ENCODE data around the gene GPRC5C.

Gene GPRC5C

GRCh38 chr17:74432766-74433391 lies 991 bp downstream of the GPRC5C start (continued):
- no peak for TF ChIP-seq RARB (CRISPR knock-in tag; IDR thresholded peaks at IDR 0.05)

GRCh38 chr17:74433421-74434121 lies 1.7 kb downstream of the GPRC5C start:
- TF ChIP-seq PPARA (CRISPR knock-in tag; IDR thresholded peaks at IDR 0.05; ENCODE audit: borderline replicate concordance): no peak
- ATAC-seq: no peak

GRCh38 chr17:74435775-74436359 lies 4.0 kb downstream of the GPRC5C start:
- no peak for ATAC-seq
- no peak for TF ChIP-seq ZC3H10 (CRISPR knock-in tag; IDR thresholded peaks at IDR 0.05)
- TF ChIP-seq POU6F1 (CRISPR knock-in tag; IDR thresholded peaks at IDR 0.05; ENCODE audit: borderline replicate concordance, low read depth): no peak
- TF ChIP-seq ARNTL (CRISPR knock-in tag; IDR thresholded peaks at IDR 0.05; ENCODE audit: borderline replicate concordance, low read depth): no peak
- TF ChIP-seq OSR1 (CRISPR knock-in tag; IDR thresholded peaks at IDR 0.05): no peak
- no peak for TF ChIP-seq GLIS3 (CRISPR knock-in tag; IDR thresholded peaks at IDR 0.05)
- no peak for TF ChIP-seq ZNF8 (CRISPR knock-in tag; IDR thresholded peaks at IDR 0.05)
- TF ChIP-seq TOX (CRISPR knock-in tag; IDR thresholded peaks at IDR 0.05; ENCODE audit: borderline replicate concordance): no peak
- TF ChIP-seq TSHZ2 (CRISPR knock-in tag; IDR thresholded peaks at IDR 0.05): no peak
- no peak for TF ChIP-seq ZNF565 (CRISPR knock-in tag; conservative IDR thresholded peaks at IDR 0.05; ENCODE audit: low read depth)
- no peak for TF ChIP-seq BACH2 (CRISPR knock-in tag; IDR thresholded peaks at IDR 0.05; ENCODE audit: borderline replicate concordance)
- TF ChIP-seq ZNF70 (CRISPR knock-in tag; IDR thresholded peaks at IDR 0.05): no peak
- TF ChIP-seq RARB (CRISPR knock-in tag; IDR thresholded peaks at IDR 0.05): no peak
- TF ChIP-seq ESRRG (CRISPR knock-in tag; IDR thresholded peaks at IDR 0.05): no peak
- TF ChIP-seq ZFP3 (CRISPR knock-in tag; IDR thresholded peaks at IDR 0.05): no peak
- no peak for TF ChIP-seq ZFP30 (CRISPR knock-in tag; IDR thresholded peaks at IDR 0.05)
- no peak for TF ChIP-seq TCF4 (CRISPR knock-in tag; IDR thresholded peaks at IDR 0.05; ENCODE audit: borderline replicate concordance)
- no peak for TF ChIP-seq PATZ1 (CRISPR knock-in tag; IDR thresholded peaks at IDR 0.05; ENCODE audit: borderline replicate concordance)
- no peak for TF ChIP-seq ISL1 (CRISPR knock-in tag; IDR thresholded peaks at IDR 0.05)

- no peak for ATAC-seq
- TF ChIP-seq CREB5 (CRISPR knock-in tag; IDR thresholded peaks at IDR 0.05; ENCODE audit: low read depth) (no peak), GLIS3 (CRISPR knock-in tag; IDR thresholded peaks at IDR 0.05) (no peak), CSRNP3 (CRISPR knock-in tag; IDR thresholded peaks at IDR 0.05) (no peak), ESRRG (CRISPR knock-in tag; IDR thresholded peaks at IDR 0.05) (no peak), ZNF8 (CRISPR knock-in tag; IDR thresholded peaks at IDR 0.05) (no peak), BACH2 (CRISPR knock-in tag; IDR thresholded peaks at IDR 0.05; ENCODE audit: borderline replicate concordance) (no peak), PATZ1 (CRISPR knock-in tag; IDR thresholded peaks at IDR 0.05; ENCODE audit: borderline replicate concordance) (no peak), OSR1 (CRISPR knock-in tag; IDR thresholded peaks at IDR 0.05) (no peak)
Observed at GRCh38 chr17:74437702-74438101, 5.8 kb downstream of the GPRC5C start.

Measured in SK-N-SH treated with all-trans-retinoic acid at 6 μM for 48 hours (cell line).